Activated CD4-positive, alpha-beta T cell treated with anti-CD3 and anti-CD28 coated beads, Interleukin-2, amount 50 U/mL, for 48 hours (primary cell): ENCODE results near the gene SMIM8.
"Not testable (repeated sequence)": the region's sequence is repeated elsewhere in the genome, so short reads cannot be mapped to it uniquely, and the experiment has no call there.

Experiments used
- DNase-seq, 2 experiments: peaks; one replicate each; pipeline ENCODE4 v3.0.0-alpha.2; 2020

Gene SMIM8, protein sequence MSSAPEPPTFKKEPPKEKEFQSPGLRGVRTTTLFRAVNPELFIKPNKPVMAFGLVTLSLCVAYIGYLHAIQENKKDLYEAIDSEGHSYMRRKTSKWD

DNA sequence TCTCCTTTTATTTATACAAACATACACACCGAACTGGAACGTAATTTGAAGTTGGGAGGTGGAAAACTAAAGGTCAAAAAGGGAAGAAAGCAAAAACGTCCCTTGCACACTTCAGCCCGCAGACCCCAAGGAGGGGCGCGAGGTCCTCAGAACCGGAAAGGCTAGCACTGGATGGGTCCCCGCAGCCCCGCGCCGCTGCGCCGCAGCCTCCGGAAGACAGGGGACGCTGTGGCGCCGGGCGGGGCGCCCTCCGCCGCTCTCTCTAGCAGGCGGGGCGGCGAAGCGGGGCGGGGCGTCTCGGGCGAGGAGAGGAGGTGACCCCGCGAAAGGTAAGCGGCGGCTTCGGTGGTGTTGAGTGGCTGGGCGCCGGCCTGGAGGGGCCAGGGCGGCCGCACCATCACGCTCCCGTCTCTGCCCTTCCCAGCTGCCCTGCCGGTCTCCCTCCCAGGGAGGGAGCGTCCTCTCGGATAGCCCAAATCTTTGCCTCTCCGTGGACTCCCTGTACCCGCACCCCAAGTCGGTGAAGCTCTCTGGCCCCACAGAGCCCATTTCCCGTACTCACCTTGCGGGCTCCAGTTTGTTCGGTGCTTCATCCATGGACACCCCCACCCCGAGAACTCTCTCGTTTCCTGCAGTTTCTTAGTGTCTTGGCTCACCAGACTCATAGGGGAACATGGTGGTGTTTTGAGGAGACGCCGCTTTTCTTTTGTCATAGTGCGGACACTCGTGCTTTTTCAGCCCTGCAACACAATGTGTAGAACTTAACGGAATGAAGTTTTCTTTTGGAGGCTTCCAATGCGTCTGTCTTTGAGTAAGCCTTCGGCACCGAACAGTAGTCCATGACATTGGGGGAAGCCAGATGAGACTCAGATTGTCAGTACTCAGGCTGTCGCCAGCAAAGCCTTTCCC, at the start of gene SMIM8:
Gene SMIM8 (plus strand): TSS at position 285 of the 909 bp plus-strand sequence. CDS start 14,444 bp downstream, outside the sequence.
- DNase-seq, result peak; percentile 90 to 91

DNA sequence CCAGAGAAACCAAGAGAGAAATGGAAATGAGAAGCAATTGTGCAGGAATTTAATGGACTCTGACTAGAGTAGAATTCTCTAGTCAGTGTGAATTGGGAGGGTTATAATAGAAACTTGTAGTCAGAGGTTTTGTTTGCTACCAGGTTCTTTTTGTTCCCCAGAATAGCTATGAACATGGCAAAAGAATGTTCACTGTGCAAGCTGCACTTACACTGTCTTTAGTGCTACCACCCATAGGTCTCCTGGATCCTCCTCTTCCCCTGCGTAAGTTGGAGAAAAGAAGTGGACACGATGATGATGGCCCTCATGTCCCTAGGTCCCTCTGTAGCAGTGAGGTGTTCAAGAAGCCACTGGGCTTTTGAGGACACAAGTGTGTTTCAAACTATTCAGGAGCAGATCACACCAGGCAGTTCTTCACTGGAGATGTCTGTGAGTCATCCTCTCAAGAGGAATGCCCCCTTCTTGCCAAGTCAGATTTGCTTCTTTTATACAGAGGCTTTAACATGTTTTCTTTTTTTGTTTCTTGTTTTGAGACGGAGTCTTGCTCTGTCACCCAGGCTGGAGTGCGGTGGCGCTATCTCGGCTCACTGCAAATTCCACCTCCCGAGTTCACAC, 47.6 kb upstream of the SMIM8 start:
- DNase-seq, result no peak

DNA sequence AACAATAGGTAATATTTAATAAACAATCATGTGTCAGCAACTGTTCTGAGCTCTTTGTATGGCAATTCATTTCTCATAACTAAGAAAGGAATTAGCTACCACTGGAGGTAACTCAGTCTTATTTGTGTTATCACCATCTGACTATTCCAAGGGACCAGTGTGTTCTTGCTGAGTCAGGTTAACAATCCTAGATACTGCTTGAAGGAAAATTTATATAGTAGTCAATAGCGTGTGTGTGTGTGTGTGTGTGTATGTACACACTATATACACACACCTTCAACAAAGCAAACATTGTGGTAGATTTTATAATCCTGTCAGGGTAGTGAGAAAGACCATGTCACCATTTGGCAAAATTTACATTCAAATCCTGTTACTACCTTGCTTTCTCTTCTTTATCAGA, 45.8 kb upstream of the SMIM8 start:
- no peak for DNase-seq

DNA sequence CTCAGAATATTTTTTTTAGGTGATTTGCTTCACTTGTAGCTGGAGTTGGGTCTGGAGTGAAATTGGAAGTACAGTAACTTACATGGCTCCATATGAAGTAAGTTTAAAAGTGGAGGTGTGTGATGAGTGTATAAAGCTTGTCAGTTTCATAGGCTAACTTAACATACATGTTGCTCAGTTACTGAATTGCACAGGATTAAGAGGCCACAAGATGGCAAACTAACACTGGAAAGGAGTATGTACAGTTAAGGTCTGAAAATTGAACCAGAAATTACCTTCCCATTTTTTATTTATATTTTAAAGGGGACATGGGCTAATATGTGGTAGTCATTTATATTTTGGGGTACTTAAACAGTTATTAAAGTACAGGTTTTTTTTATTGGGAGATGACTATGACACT, 45.3 kb upstream of the SMIM8 start:
- DNase-seq, result no peak

DNA sequence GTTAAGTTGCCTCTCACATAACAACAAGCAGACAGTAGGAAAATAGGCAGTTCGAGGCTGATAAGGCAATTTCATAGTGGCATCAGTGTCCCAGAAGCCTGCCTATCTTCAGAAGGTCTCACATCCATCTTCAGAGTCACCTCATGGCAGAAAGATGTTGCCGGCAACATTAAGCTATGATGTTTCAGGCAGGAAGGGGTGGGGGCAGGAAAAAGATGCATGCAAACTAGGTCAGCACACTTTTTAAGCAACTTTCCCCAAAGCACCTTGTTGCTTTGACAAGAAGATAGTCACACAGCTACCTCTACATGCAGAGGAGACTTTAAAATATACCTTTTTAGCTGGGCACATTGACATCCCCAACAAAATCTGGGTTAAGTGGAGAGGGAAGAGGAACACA, 43.2 kb upstream of the SMIM8 start:
- no peak for DNase-seq

DNA sequence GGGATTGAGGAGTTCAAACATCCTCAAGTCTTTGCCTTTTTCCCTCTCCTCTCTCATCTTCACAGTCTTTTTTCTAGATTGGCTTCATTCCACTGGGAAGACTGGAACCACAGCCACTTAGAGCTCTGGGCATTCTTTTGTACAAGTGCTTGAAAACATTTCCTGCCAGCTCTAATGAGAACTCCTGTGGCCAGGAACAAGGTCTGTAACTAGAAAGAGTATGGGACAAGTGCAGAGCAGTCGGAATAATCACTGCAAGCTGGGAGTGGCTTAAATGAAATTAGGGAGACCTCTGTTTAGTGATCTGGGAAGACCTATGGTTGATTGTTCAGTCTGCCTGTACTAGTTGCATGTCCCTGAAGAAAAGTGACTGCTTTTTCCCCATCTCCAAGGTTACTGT, 41.0 kb upstream of the SMIM8 start:
- DNase-seq, result no peak

DNA sequence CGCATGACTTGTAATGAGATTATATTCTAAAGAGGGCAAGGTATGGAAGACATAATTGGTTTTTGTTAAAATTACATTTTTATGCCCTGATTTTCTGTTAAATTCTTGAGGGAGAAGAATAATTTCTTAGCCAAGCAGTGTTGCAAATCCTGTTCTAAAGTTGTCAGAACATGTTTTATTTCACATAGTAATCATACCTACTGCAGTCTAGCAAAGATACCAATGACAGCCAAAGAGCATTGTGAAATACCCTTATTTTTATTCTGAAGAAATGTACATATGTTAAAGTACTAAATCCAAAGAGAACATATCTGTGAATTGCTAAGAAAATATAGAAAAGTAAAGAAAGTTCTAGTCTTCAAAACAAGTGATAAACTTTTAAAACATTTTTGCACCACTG, 39.6 kb upstream of the SMIM8 start:
- DNase-seq, result no peak

DNA sequence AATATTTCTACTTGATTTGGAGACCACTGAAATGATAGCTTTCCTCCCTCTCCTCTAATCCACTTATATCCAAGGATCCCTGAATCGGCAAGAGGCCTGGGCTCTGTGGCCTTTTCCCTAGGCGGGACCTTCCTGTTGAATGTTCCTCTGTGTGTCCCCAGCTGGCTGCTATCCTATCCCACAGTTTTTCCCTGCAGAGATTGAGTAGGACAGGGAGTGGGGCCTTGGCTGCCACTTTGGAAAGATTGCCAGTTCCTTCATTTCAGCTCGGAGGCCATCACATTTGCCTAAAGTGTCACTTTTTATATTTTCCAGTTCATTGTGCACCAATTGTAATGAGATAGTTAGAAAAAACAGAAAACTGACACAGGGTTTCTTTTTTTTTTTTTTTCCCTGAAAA, 38.9 kb upstream of the SMIM8 start:
- no peak for DNase-seq

DNA sequence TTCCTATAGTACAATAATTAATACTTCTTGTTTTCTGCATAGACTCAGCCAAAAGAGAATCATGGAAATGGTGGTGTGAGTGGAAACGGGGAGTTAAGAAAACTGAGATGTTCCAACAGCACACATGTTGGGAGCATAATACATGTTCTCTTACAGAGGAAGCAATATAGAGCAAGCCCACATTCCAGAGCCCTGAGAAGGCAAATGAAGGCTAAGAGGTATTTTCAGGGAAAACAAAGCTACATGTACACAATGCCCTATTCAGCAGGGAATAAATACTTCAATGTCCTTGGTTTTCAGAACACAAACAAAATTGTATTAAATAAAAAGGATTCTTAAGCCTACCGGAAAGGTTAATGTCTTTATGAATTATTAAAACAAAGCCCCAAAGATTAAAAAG, 35.1 kb upstream of the SMIM8 start:
- DNase-seq, result no peak

DNA sequence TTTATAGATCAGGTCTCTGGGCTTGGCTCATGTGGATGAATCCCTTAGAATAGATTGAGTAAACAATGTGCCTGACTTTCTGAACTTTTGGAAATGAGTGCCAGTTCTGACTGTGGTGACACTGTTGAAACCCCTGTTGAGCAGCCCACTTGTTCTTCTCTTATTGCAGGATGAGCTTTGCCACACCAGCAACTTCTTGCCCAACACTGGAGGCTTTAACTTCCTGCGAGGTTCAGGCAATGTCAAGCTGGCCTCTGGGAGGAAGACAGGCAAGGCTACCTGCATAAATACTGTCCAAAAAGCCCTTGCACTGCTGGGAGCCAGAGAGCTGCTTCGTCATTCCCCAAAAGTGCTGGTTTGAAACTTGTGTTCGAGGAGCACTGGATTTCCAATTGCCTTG, 32.8 kb upstream of the SMIM8 start:
- no peak for DNase-seq

DNA sequence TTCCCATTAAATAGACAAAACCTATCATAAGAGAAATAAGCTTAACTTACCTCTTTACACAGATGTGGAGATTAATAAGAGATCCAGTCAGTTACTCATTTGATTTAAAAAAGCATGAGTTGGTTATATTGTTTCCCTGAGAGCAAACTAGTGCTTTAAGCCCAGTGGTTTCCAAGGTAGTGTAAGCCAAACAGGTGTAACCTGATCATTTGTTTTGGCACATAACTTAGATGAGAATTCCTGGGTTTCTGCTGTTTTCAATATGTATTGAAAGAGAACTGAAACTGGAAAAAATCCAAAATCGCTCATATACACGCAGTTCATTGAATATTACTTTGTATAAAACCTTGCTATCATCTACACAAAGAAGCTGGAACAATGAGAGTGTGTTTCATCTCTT, 30.5 kb upstream of the SMIM8 start:
- no peak for DNase-seq

DNA sequence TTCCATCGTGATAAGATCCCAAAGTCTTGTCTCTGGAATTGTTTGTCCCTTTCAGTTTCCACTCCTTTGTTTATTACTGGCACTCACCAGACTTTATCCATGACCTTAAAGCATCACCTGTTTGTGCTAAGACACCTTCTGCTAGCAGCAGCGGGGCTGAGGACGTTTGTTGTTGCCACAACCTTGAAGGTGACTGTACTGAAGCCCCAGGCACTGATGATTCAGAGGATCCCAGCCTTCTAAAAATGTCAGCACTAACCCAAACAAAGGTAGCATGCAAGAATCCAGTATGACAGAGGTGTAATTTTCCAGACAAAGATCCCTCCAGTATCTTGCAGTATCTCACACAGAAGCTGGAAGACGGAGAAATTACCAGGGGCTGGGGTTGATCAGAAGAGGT, 28.9 kb upstream of the SMIM8 start:
- no peak for DNase-seq

DNA sequence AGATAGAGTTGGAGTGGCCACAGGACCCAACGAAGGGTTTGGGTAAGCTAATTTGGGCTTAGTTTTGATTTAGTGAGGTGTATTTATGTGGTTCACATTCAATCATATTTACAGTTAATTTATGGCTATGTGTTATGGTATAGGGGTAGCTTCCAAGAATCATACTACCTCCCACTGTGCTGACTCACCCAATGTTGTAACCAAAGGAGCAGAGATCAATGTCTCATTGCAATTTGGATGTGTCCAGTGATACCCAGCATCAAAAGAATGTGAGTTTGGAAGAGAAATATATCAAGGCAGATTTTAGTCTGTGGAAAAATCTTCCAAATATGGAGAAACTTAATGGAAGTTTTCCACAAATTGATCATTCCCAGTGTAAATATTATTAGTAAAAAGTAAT, 25.3 kb upstream of the SMIM8 start:
- no peak for DNase-seq

DNA sequence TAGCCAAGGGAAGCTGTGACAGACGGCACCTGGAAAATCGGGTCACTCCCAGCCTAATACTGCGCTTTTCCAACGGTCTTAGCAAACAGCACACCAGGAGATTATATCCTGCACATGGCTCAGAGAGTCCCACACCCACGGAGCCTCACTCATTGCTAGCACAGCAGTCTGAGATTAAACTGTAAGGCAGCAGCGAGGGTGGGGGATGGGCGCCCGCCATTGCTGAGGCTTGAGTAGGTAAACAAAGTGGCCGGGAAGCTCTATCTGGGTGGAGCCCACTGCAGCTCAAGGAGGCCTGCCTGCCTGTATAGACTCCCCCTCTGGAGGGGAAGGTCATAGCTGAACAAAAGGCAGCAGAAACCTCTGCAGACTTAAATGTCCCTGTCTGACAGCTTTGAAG, 21.1 kb upstream of the SMIM8 start:
- DNase-seq, result not testable (repeated sequence)

DNA sequence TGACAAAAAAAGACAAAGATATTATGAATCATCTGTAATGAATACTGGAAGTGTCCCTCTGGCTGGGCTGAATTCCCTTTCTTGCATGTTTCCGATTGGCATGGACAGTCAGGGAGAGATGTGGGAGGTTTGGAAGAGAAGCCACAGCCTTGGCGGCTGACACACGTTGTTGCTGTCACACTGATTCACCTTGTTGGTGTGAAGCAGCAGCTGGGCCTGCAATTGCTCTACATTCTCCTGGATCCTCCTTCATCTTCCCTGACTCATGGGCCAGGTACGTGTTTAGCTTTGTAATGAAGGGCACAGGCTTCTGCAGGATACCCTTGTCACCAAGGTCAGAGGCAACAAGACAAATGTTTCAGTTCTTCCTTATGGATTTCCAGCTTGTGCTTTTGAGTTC, 13.4 kb upstream of the SMIM8 start:
- no peak for DNase-seq

DNA sequence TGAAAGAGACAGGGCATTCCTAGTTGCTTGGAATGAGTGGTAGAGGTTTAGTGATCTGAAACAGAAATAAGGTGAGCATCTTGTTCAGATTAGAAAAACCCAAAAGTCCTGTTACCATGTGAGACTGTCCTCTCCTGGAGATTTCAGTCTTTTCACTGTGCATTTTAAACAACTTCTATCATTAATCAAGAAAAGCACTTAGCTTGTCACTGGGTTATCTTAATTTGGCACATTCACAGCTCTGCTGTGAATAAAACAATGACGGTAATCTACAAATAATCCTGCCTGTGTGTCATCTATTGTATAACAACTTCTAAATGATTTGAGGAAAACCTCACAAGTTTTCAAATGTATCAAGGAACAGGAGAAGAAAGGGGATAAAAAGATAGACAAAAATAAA, 9.5 kb upstream of the SMIM8 start:
- DNase-seq, result no peak

DNA sequence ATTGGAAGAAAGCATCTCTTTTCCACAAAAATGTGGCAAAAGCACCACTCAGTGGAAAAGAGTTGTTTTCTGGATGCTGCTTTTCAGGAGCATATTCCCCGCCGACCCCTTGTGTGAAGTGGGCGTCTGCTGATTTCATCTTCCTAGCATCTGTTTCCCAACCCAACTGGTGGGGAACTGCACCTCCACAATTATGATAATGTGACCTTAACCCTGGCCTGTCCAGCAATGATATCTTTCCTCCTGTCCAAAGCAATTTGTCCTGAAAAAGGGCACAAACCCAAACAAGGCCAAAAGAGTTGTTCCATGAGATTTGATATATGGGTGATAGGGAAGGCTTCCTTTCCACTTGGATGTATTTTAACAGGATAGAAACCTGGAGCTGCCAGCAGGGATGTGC, 7.3 kb upstream of the SMIM8 start:
- no peak for DNase-seq

DNA sequence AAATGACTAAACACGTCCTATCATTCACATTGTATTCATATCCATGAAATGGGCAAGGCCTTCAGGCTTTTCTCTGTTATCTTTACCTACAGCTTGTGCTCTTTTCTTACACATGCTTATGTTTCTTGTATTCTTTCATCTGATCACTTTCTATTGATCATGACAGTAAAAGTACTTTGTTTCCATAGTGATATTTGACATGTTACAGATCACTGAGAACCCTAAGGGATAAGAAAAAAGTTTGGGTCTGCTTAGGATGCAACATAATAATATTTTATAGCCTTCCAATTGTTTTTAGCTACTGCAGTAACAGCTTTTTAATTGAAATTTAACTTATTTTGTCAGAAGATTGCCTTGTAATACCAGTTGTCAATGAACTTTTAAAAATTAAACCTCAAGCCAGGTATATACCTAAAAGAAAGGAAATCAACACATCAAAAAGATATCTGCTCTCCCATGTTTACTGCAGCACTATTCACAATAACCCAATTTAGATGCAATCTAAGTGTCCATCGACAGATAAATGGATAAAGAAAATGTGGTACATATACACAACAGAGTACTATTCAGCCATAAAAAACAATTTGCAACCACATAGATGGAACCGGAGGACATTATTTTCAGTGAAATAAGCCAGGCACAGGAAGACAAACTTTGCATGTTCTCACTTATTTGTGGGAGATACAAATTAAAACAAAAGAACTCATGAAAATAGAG, 3.0 kb upstream of the SMIM8 start:
- no peak for DNase-seq

DNA sequence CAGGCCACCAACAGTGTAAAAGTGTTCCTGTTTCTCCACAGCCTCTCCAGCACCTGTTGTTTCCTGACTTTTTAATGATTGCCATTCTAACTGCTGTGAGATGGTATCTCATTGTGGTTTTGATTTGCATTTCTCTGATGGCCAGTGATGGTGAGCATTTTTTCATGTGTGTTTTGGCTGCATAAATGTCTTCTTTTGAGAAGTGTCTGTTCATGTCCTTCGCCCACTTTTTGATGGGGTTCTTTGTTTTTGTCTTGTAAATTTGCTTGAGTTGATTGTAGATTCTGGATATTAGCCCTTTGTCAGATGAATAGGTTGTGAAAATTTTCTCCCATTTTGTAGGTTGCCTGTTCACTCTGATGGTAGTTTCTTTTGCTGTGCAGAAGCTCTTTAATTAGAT, 1.5 kb downstream of the SMIM8 start:
- not testable (repeated sequence) for DNase-seq

DNA sequence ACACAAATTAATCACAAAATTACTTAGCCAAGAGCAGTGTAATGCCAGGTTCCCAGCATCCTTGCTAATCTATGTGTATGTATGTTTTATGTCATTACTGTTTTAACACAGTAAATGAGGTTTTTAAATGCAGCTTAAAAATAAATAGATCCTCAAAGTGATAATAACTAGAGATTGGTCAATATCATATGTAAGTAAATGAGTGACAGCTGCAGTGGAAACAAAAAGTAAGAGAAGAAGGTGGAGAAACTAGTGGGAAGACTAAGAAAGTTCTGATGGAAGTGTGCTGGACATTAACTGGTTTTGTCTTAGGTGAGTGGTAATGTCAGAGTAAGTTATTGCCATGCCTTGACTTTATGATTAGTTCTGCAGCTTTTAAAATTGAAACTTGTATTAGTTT, 8.6 kb downstream of the SMIM8 start:
- no peak for DNase-seq

DNA sequence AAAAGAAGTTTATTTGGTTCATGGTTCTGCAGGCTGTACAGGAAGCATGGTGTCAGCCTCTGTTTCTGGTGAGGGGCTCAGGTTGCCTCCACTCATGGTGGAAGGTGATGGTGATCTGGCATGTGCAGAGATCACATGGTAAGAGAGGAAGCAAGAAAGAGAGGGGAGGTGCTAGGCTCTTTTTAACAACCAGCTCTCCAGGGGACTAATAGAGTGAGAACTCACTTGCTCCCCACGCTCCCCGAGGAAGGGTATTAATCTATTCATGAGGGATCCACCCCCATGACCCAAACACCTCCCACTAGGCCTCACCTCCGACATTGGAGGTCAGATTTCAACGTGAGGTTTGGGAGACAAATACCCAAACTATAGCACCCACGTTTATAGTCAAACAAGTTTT, 10.6 kb downstream of the SMIM8 start:
- no peak for DNase-seq

DNA sequence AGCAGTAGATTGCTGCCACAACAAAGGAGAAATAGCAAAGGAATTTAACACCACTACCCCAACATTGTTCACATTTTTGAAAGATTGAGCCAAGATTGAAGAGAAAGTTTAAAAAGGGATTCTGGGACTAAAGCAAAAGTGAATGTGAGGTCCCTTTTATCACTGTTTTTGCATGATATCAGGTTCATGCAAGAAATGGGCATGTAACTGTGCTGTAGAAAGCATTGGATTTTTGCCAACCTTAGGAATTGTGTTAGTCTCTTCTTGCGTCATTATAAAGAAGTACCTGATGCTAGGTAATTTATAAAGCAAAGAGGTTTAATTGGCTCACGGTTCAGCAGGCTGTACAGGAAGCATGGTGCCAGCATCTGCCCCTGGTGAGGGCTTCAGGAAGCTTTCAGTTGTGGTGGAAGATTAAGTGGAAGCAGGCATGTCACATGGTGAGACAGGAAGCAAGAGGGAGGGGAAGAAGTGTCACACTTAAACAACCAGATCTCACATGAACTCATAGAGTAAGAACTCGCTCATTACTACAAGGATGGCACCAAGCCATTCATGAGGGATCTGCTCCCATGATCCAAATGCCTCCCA, 11.3 kb downstream of the SMIM8 start:
- DNase-seq, result no peak

DNA sequence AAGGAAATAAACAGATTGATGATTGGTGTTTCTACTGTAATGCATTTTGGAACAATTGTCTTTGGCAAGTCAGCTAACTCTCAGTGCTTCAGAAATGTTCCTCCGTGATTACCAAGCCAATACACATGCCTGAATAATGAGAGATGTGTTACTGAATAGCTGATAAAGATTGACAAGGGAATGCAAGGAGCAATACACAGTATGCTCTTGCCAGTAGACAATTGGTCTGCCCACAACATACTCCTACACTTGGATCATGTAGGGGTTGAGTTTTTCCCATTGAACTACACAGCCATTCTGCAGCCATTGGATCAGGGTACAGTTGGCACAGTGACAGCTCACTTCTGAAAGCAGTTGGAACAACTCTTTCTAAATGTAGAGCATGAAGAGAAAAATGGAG, 12.3 kb downstream of the SMIM8 start:
- DNase-seq, result no peak
